Measurements from ENCODE around the gene VPS13C.

The VPS13C gene

GRCh38 chr15:61938249-61938648, 122.0 kb downstream of the VPS13C start:
- no peak for DNase-seq (ENCODE audit: low spot score)

- DNase-seq (ENCODE audit: low spot score): no peak
Observed at GRCh38 chr15:61936528-61937195, 123.6 kb downstream of the VPS13C start.

- no peak for DNase-seq (ENCODE audit: low spot score)
Observed at GRCh38 chr15:61935493-61935892, 124.8 kb downstream of the VPS13C start.

GRCh38 chr15:61929452-61929851, 130.8 kb downstream of the VPS13C start:
- DNase-seq (ENCODE audit: low spot score): no peak

- DNase-seq (ENCODE audit: low spot score): no peak
Observed at GRCh38 chr15:61923173-61923572, 137.1 kb downstream of the VPS13C start.

GRCh38 chr15:61921093-61921492, 139.2 kb downstream of the VPS13C start:
- DNase-seq (ENCODE audit: low spot score): no peak

GRCh38 chr15:61917457-61917856, 142.8 kb downstream of the VPS13C start:
- DNase-seq (ENCODE audit: low spot score): no peak

GRCh38 chr15:61916104-61916503, 144.1 kb downstream of the VPS13C start:
- no peak for DNase-seq (ENCODE audit: low spot score)

- DNase-seq (ENCODE audit: low spot score): no peak
Observed at GRCh38 chr15:61915640-61916039, 144.6 kb downstream of the VPS13C start.

- no peak for DNase-seq (ENCODE audit: low spot score)
Observed at GRCh38 chr15:61910839-61911369, 149.3 kb downstream of the VPS13C start.

- DNase-seq (ENCODE audit: low spot score): no peak
Observed at GRCh38 chr15:61908241-61908640, 152.0 kb downstream of the VPS13C start.

GRCh38 chr15:61907753-61908086, 152.5 kb downstream of the VPS13C start:
- DNase-seq (ENCODE audit: low spot score): no peak

GRCh38 chr15:61906961-61907752, 153.1 kb downstream of the VPS13C start:
- DNase-seq (ENCODE audit: low spot score): no peak

GRCh38 chr15:61893146-61893545, 167.1 kb downstream of the VPS13C start:
- no peak for DNase-seq (ENCODE audit: low spot score)

GRCh38 chr15:61892140-61892539, 168.1 kb downstream of the VPS13C start:
- no peak for DNase-seq (ENCODE audit: low spot score)

- no peak for DNase-seq (ENCODE audit: low spot score)
Observed at GRCh38 chr15:61890106-61890505, 170.1 kb downstream of the VPS13C start.

GRCh38 chr15:61889706-61890105, 170.5 kb downstream of the VPS13C start:
- no peak for DNase-seq (ENCODE audit: low spot score)

- DNase-seq (ENCODE audit: low spot score): no peak
Observed at GRCh38 chr15:61888074-61888780, 172.0 kb downstream of the VPS13C start.

GRCh38 chr15:61880084-61880483, 180.2 kb downstream of the VPS13C start:
- no peak for DNase-seq (ENCODE audit: low spot score)

- no peak for DNase-seq (ENCODE audit: low spot score)
Observed at GRCh38 chr15:61879219-61879618, 181.0 kb downstream of the VPS13C start.

GRCh38 chr15:61871926-61872522, 188.2 kb downstream of the VPS13C start:
- DNase-seq (ENCODE audit: low spot score): no peak

- no peak for DNase-seq (ENCODE audit: low spot score)
Observed at GRCh38 chr15:61869656-61870055, 190.6 kb downstream of the VPS13C start.
